ENCODE results near the gene KIAA1549.

DNA sequence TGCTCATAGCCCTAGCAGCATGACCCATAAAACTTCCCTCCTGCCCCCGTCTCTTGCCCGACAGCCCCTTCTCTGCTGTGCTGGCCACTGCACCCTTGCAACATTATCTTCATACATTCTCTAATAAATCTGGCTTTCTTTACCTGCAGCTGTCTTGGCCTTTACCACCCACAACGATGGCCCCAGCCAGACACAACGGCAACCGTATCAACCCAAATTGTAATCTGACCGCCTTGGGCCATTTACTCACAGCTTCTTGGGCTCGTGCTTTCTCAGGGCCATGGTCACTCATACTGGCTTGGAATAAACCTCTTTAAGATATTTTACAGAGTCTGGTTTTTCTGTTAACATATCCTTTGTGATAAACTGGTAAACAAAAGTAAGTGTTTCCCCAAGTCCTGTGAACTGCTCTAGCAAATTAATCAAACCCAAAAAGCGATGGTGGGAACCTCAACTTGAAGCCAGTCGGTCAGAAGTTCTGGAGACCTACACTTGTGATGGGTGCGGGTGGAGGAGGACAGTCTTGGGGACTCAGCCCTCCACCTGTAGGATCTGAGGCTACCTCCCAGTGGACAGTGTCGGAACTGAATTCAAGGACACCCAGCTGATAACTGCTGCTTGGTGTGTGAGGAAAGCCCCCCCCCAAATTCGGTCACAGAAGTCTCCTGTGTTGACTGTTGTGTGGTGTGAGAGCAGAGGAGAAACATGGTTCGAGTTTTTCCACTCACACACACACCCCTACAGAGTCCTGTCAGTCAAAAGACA lies 95.6 kb downstream of the KIAA1549 start:
- TF ChIP-seq, protein P1, sequence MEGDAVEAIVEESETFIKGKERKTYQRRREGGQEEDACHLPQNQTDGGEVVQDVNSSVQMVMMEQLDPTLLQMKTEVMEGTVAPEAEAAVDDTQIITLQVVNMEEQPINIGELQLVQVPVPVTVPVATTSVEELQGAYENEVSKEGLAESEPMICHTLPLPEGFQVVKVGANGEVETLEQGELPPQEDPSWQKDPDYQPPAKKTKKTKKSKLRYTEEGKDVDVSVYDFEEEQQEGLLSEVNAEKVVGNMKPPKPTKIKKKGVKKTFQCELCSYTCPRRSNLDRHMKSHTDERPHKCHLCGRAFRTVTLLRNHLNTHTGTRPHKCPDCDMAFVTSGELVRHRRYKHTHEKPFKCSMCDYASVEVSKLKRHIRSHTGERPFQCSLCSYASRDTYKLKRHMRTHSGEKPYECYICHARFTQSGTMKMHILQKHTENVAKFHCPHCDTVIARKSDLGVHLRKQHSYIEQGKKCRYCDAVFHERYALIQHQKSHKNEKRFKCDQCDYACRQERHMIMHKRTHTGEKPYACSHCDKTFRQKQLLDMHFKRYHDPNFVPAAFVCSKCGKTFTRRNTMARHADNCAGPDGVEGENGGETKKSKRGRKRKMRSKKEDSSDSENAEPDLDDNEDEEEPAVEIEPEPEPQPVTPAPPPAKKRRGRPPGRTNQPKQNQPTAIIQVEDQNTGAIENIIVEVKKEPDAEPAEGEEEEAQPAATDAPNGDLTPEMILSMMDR (IDR thresholded peaks at IDR 0.05), result no peak
- TF ChIP-seq POLR2A (IDR thresholded peaks at IDR 0.05), result no peak
- TF ChIP-seq POLR2AphosphoS5 (IDR thresholded peaks at IDR 0.05), result no peak
- no peak for TF ChIP-seq EP300 (IDR thresholded peaks at IDR 0.05)

All from stomach (tissue), 4 donors.